Stimulated activated CD4-positive, alpha-beta T cell treated with anti-CD3 and anti-CD28 coated beads, Interleukin-15, amount 100 ng/mL, for 48 hours (primary cell): ENCODE measurements around the gene ANKS1A.

Experiments
- DNase-seq, 2 donors: peaks; one replicate each; pipeline ENCODE4 v3.0.0-alpha.2; 2020; ENCODE audit warnings: low read depth in 2 of 2

Gene ANKS1A

DNA sequence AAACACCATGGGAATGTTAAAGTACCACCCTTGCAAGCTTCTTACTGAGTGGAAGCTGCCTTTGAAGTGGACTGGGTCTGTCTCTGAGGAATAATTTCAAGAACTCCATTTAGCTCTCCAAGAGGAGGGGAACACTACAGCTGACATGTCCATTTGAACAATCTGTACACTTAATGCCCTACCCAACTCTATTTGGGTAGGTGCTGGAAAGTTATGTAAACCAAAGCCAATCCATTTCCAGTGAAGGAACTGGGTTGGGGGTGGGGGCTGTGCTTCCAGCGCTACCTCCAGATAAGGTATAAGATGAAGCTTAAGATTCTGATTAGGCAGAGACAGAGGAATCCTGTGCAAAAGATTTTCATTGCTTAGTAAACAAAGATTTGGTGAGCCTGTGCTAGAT, 130.1 kb downstream of the ANKS1A start:
- DNase-seq, result no peak

DNA sequence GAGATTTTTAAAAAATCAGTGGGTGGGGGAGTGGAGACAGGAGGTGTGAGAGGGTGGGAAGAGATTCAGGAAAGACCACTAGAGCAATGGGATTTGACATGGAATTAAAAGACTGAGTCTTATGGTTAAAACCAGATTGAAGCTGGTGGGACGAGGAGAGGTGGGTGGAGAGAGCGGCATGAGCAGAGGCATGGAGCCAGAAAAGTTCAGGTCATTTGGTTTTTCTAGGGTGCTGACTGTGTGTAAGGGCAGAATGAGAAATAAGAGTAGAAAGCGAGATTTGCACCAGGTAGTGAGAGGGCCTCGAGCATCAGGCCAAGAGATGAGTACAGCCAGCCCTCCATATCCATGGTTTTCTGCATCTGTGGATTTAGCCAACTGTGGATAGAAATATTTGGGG, 130.8 kb downstream of the ANKS1A start:
- DNase-seq, result no peak

DNA sequence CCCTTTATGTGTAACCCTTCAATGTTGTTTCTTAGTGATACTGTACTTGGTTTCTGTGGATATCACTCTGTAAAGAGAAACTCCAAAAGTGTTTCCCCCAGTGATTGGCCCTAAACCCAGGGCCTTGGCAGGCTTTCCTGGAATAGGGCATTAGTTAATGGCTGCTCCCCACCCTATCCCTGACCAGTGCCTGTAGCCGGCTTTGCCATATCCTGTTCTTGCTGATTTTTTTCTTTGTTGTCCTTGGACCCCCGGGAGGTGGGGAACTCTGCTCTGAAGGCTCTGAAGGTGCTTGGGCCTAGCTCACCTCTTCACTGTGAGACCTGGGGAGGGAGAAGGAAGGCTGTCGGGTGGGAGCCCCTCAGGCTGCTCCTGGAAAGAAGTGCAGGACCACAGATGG, 131.9 kb downstream of the ANKS1A start:
- no peak for DNase-seq

DNA sequence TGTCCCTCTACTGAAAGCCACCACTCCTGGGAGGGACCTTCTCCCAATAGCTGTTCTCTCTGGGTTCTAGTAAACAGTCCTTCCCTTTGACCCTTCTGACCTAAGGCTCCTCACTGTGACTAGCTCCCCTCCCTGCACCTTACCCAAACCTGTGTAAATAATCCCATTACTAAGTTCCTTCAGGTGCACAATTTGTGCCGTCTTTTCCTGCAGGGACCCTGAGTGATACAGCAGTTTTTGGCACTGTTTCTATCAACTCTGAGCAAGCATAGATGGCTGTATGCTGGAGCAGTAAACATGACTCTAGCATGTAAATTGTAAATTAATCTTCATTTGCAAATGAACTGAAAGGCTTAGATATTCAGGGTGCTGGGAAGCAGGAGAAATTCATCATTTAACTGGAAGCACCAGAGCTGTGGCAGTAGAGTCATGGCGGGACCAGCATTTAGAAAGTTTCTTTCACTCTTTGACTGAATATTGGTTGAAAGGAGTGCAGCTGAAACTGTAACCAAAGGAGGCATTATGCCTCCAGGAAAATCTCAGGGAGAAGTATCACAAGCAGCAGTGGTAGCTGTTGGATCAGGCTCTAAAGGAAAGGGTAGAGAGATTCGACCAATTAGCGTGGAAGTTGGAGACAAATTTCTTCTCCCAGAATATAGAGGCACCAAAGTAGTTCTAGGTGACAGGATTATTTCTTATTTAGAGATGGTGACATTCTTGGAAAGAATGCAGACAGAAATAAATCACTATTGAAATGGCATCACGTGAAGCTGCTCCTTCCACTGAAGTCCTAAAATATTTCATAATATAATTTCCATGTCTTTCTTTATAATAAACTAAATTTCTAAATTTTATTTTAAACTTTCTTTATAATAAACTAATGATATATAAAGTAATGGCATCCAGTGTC, 134.3 kb downstream of the ANKS1A start:
- DNase-seq, result no peak

DNA sequence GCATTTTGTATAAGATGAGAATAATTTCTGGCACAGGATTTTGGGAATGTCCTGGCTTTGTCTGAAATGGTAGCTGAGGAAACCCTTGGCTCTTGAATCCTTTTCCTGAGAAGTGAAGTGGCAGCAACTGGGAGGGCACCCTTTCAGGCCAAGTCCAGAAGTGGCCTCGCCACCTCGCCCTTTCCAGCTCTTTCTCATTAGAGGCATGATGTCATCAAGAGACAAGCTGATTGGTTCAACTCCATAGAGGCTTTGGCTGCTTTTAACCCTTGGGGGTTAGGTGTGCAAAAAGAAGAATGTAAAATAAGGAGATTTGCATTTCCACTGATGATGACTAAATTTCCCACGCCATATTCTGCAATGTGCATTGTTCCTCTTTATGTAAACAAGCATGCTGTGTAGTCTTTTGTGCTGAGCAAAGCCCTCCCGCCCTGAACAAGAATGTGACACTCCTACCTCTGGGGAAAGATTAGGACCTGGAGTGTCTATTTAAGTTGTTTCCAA, 135.5 kb downstream of the ANKS1A start:
- DNase-seq, result no peak

DNA sequence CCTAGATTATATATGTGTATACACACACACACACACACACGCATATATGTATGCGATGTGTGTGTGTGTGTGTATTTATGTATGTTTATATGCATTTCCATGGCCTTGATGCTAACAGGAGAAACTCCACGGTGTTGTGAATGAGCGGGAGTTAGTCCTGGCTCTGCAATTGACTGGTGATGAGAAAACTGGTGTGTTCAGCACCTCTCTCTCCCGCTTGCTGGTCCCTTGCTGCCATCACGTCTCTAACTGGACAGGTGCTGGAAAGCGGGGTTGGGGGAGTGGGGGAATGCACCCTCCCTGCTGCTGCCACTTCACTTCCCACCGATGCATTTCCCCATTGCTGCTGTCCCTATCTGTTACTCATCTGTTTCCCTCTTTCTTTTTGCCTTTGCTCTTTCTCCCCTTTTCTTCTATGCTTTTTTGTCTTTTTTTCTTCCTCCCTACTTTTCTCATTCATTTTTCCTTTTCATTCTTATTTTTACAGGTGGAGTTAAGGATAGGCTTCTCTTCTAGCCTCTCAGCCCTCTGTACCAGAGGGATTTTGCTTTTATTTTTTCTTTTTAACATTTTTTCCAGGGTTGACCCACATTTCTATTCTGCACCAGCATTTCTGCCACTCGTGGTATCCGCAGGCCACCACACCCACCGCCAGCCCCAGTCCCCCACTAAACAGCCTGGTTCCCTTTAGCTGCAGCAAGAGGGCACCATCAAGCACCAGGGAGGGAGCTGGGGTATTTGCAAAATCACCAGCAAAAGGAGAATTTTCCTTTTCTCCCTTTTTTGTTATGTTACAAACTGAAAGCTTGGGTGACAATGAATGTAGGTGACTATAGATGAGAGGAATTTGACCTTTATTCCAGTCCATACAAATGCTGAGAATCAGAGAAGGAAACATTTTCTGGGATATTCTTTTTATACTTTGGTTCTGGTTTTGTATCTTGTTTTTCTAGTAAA, 136.5 kb downstream of the ANKS1A start:
- no peak for DNase-seq

DNA sequence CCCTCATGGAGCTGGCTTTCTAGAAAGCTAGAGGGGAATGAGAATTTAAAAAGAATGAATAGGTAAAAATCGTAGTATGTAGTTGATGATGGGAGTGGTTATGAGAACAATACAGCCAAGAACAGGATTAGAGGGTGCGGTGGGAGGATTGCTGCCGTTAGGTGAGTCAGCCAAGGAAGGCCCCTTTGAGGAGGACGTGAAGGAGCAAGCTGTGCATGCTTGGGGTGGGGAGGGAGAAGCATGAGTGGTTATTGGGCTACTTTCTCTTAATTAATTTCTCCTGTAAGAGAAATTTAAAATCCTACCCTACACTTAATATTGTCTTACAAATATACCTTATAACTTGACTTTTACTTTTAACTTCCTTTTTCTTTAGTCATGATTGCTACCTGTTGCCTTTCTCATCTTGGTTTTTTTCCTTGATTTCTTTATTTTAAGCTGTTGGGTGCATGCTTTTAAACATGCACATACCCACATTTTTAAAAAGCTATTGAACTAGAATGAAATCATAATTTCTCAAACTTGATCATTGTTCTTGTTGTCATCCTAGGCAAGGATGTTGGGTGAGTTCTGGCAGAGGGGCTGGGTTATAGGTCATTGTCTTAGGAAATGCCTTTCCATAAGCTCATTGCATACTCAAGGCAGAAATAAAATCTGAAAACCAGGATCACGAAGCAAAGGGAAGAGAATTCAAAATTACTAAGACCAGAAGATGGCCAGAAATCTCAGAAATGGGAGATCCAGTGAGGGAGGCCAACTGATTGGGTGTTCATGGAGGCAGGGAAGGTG, 137.6 kb downstream of the ANKS1A start:
- DNase-seq, result no peak

DNA sequence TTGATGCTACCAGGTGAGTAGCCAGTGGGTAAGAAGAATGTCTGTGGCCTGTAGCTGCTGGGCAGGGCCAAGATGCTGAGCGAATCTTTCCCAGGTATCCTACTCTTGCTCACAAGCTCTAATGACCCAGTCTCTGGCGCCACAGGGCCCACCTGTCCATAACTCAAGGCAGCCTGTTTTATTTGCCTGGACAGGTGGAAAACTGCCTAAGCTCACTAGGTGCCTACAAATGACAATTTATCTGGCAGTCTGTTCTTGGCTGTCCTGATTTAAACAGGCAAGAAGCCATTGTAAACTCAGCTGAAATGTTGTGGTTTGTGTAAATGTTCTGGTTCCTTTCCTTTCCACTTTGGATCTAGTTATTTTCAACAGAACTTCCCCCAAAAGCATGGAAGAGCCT, 138.8 kb downstream of the ANKS1A start:
- DNase-seq, result no peak

DNA sequence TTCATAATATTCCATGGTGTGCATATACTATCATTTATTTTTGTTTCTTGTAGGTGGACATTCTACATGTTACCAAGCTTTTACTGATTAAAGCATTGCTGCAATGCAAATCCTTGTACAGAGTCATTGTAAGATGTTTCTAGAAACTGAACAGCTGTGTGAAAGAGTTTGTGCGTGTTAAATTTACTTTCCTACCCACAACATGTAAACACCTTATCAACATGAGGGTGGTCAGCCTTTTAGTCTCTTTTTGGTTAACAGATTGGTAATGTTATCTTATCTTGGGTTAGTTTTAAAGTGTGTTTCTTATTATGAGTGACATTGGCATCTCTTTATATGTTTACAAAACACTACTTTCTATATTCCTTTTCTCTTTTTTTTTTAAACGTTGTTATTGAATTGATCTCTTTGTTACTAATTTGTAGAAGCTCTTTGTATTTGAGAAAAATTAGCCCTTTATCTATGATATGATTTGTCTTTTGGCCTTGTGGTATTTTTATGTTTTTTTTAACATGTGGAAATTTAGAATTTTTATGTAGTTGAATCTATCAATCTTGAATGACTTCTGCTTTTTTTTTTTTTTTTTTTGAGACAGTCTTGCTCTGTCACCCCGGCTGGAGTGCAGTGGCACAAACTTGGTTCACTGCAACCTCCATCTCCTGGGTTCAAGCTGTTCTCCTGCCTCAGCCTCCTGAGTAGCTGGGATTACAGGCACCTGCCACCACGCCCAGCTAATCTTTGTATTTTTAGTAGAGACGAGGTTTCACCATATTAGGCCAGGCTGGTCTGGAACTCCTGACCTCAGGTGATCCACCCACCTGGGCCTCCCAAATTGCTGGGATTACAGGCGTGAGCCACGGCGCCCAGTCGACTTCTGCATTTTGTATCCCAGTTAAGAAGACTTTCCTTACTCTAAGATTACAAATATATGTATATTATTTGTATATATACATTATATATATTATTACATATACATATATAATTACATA, 140.0 kb downstream of the ANKS1A start:
- no peak for DNase-seq

DNA sequence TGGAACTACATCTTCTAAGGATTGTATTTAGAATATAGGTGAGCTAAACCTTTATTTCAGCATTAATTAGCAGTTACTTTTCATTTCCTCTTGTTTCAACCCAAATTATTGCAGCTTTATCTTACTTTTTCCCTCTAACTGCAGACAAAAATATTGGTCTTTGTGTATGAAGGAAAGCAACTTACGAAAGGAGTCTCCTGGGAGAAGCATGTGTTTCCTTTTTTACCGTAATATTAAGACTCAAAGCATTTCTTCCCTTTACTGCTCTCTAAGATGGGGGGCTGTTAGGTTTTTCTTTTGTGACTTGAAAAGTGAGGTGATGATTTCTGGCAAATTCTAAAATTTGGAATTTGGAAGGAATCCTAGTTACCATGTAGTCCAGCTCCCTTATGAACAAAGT, 141.0 kb downstream of the ANKS1A start:
- DNase-seq, result no peak

DNA sequence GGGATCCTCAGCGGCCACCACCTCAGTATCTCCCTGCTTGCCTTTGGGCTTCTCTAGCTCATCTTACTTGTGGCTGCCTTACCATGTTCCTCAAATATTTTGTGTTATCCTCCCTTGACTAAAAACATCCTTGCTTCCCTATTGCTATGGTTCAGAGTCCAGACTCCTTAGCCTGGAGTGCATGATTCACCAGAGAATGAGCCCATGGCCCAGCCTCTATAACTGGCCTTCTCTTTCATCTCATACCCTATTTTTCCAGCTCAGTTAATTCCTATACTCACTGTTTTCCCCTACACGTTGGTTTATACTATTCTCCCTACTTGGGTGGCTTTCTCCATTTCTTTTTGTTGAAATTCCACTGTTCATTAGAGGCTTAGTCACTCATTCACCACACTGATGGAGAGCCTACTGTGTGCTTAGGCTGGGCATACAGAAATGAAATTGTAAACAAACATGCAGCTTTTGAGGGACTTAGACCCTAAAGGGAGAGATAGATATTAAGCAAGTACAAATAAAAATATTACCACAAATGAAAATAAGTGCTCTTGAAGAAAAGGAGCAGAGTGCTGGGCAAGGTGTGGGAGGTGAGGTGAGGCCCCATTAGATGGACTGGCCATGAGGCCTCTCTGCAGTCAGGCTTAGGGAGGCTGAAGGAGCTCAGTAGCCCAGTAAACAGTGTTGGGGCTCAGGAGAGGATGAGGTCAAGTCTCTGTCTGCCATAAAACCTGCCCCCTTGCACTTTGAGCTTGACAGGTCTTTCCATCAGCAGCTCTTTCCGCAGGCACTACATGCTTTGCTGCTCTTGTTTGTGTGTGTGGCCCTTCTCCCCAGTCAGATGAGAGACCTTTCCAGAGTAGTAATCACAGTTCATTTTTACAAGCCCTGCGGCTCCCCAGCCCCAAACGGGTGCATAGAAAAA, 142.8 kb downstream of the ANKS1A start:
- no peak for DNase-seq

DNA sequence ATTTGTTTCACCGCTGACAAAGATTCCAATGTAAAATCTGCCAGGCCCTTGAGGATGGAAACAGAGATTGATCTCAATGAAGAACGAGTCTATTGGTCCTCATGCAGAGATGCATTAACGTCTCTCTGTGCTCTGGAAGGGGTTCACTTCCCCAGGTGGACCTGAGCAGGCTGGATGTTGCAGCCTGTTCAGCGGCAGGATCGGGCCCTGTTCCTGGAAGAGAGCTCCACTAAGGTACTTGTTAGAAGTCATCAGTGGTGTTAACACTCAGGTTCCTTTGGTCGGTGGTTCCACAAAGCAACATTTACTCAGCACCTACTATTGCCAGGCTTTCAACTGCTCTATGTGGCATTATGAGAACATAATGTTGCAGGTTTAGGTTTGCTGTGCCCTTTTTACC, 144.6 kb downstream of the ANKS1A start:
- DNase-seq, result no peak

DNA sequence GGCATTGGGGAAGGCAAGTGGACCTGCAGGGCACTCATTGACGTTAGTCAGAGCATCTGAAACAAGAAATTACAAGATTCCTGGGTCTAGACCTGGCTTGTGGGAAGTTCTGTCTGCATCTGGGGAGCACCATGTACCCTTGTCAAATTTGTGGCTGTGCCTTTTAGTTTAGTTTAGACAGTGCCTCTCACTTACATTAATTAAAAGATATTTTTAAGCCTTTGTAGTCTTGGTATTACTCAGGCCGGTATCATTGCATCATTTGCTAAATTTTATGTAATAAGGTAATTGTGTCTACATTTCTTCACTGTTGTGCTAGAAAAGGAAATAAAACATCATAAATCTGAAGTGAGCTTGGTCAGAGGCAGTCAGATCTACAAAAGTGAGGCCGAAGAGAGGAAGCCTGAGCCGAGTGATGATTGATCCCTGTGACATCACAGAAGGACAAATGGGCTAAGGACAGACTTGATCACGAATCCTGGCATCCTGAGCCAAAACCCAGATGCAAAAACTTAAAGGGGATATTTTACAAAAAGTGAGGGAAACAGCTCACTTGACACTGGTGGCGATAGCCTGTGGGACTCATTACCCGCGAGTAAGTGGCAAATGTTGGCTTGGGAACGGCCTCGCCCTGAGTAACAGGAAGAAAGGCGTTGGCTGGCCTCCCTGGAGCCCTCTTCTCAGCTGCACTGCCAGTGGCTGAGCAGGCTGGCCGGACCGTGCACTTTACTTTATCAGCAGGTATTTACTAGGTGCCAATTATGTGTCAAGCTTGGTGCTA, 145.5 kb downstream of the ANKS1A start:
- no peak for DNase-seq

DNA sequence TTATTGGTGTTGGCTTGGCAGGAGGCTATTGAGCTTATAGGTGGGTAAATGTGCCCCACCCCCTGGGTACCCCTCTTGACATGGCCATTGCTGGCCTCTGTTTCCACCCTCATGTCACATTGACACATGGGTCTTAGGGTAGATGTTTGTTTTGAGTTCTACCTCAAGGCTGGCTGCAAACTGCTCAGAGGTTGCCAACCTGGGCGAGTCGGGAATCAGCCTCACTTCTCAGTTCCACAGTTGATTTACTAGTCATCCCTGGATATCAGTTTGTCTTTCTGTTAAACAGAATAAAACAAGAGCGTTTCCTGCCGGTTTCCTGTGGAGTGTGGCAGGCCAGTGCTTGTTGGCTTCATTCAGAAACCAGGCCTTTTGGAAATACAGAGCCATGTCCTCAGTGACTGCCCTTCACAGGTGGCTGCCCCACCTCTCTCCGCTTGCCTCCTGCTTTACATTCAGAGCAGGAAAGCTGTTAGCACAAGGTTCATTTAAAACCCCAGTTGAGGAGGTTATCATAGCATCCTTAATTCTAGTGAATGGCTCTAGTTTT, 146.5 kb downstream of the ANKS1A start:
- no peak for DNase-seq

DNA sequence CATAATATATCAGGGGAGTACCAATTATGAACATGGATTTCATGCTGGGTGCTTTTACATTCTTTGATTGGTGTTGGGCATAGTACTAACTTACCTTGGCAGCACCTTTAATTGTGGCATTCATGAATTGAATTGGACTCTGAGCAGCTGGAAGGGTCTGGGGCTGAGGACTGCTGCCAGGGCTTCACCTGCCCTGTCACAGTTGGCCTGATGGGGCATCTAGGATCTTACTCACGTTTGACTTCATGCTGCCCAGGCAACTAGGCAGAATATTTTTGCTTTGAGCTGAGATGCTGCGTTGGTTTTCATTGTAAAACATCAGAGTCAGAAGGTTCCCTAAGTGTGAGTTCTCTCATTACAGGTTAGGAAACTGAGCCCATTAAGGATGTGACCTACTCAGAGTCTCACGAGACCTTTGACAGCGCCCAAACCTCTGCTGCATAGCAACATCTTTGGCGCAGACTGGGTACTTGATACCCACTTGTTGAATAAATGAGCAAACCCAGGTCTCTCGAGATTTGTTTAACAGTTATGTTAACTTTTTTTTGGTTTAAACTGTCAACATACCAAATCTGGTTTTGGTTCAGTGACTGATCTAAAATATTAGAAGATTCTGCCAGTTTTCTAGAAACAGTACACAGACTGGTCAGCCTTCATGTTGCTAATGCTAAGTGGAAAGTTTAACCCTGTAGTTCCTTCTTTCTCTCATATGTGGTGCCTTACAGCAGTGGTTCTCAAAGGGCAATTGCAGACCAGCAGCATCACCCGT, 147.2 kb downstream of the ANKS1A start:
- DNase-seq, result no peak

DNA sequence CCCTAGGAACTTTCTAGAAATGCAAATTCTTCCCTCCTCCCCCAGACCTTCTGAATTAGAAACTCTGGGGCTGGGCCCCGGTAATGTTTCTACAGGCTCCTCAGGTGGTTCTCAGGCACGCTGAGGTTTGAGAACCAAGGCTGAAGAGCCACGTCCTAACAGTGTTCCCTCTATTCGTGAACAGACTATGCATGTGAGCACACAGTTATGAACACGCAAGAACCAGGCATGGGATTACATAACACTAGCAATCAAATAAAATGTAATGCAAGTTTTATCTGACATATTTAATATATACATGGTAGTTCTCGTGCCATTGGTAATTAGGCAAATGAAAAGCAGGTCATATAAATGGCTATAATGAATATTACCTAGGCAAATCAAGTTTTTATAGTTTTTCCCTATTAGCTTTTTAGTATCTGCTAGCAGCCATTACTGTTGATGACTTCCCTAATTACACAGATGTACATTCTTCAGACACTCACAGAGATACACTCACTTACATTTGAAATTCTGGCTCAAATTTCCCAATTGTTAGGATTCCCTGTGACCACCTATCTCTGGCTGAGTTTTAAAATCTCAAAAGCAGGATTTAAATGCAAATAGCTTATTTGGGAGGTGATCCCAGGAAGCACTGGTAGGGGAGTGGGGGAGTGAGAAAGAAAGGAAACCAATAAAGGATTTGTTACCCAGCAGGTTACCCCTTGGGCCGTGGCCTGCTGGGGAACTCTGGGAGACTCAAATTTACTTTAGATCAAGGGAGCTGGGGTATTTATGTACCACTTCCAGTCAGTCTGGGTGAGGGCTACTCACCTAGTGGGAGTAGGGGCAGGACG, 148.0 kb downstream of the ANKS1A start:
- no peak for DNase-seq

DNA sequence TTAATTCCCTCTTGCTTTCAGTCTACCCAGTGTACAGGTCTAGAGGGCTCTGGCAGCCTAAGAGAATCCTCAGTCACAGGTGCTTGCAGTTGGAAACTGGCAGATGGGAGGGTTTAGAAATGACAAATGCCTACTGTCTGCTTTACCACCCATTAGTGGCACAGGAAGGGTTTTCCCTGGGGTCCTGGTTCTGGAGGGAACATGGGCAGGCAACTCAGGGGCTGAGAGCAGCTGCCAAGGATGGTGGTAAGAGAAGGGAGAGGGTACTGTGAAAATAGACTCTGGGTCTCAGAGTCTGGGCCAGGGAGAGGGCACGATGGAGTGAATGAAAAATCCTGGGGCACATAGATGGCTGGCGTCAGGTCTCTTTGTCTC, 148.6 kb downstream of the ANKS1A start:
- DNase-seq, result no peak
